HepG2 (cell line): Measurements from ENCODE around the gene RPS13. TPM values are rescaled to one million over a fixed set of nuclear protein-coding genes. Genes with fewer than 3 reads are reported as not detected.

ENCODE experiments used
- ATAC-seq: fragments of 200-7000 bp; cut with Tn5 transposase; 3 replicates; pipeline ENCODE4 v1.9.1; 2020; ENCODE audit warnings: mild to moderate bottlenecking, moderate library complexity
- BruUV-seq: library from RNA; stranded (reverse); fragments of 400-500 nt; replicated peaks from 2 replicates; lab custom pipeline; 2021; lab: Mats Ljungman, UMichigan
- CTCF ChIA-PET: fragments of 300-600 bp; formaldehyde crosslinking; extraction: SDS; loops from one replicate; lab custom pipeline; 2021; ENCODE audit warnings: low total read pairs, inconsistent platforms, low intra/inter-chr PET ratio; lab: Yijun Ruan, JAX
- POLR2A ChIA-PET: fragments of 350-600 bp; sonication (Branson Sonifier 250); formaldehyde crosslinking; loops from one replicate; lab custom pipeline; 2020; ENCODE audit warnings: antibody characterized with exemption, inconsistent platforms; lab: Yijun Ruan, JAX
- DNase-seq: peaks from one replicate; pipeline ENCODE4 v3.0.0-alpha.2; 2015; ENCODE audit warnings: low spot score
- FAIRE-seq: peaks from 3 replicates; lab custom pipeline; 2011; peaks lifted over from hg19 to GRCh38; lab: Jason Lieb, UNC
- H2AFZ ChIP-seq: one replicate; pipeline ENCODE4 v1.6.1; 2011; ENCODE audit warnings: low read length, inconsistent platforms
- H3K27ac ChIP-seq: fragments of 300-600 bp; 3 replicates; pipeline ENCODE4 v1.8.0; 2011; ENCODE audit warnings: mixed run types, mild to moderate bottlenecking, mixed read lengths, low read length, inconsistent platforms; ENCODE audit not compliant: insufficient read depth; ENCODE audit errors: extremely low read length
- H3K27me3 ChIP-seq, 2 experiments: fragments of 200-600 bp in 1 of 2; 2 replicates in 1 of 2; 3 replicates in 1 of 2; pipeline versions ENCODE4 v1.6.0 to v1.8.0; 2011; ENCODE audit warnings: low read length in 2 of 2, mild to moderate bottlenecking in 2 of 2, moderate library complexity in 2 of 2, inconsistent platforms in 1 of 2; ENCODE audit not compliant: insufficient read depth in 2 of 2, control insufficient read depth in 1 of 2
- H3K36me3 ChIP-seq, 2 experiments: fragments of 200-600 bp in 1 of 2; replicated peaks in 1 of 2; 2 replicates in 1 of 2; 3 replicates in 1 of 2; pipeline versions ENCODE4 v1.5.1 to v1.8.0; 2011; ENCODE audit warnings: low read length in 2 of 2, inconsistent platforms in 1 of 2; ENCODE audit not compliant: insufficient read depth in 2 of 2, control insufficient read depth in 1 of 2
- H3K4me1 ChIP-seq: 2 replicates; pipeline ENCODE4 v1.5.1; 2012; ENCODE audit warnings: low read length, inconsistent platforms; ENCODE audit not compliant: insufficient read depth
- H3K4me2 ChIP-seq: 2 replicates; pipeline ENCODE4 v1.6.0; 2011; ENCODE audit warnings: low read depth, low read length, inconsistent platforms
- H3K4me3 ChIP-seq, 3 experiments: fragments of 200-600 bp in 1 of 3; sonication (generic), shearing (Covaris generic) in 1 of 3; replicated peaks in 1 of 3; 2 replicates each; pipeline ENCODE4 v1.5.1; 2011 to 2016; ENCODE audit warnings: low read length in 3 of 3, inconsistent platforms in 2 of 3, low read depth in 2 of 3, mild to moderate bottlenecking in 2 of 3, control low read depth in 1 of 3, mixed read lengths in 1 of 3; ENCODE audit not compliant: insufficient read depth in 1 of 3
- H3K79me2 ChIP-seq: one replicate; pipeline ENCODE4 v1.6.1; 2011; ENCODE audit warnings: low read length, inconsistent platforms; ENCODE audit not compliant: insufficient read depth
- H3K9ac ChIP-seq: 2 replicates; pipeline ENCODE4 v1.6.0; 2011; ENCODE audit warnings: mild to moderate bottlenecking, low read depth, low read length, inconsistent platforms; ENCODE audit not compliant: insufficient read depth
- H3K9me3 ChIP-seq: 2 replicates; pipeline ENCODE4 v1.5.1; 2012; ENCODE audit warnings: mild to moderate bottlenecking, low read length
- H4K20me1 ChIP-seq: 2 replicates; pipeline ENCODE4 v1.6.0; 2011; ENCODE audit warnings: inconsistent platforms, mild to moderate bottlenecking, low read length, moderate library complexity; ENCODE audit not compliant: insufficient read depth
- MED8 ChIP-seq: sonication (generic); formaldehyde crosslinking; IDR thresholded peaks from 2 replicates; pipeline ENCODE4 v1.8.1; 2023; ENCODE audit warnings: mild to moderate bottlenecking, missing genetic modification reagents; ENCODE audit not compliant: insufficient replicate concordance
- MLLT10 ChIP-seq: sonication (generic); formaldehyde crosslinking; IDR thresholded peaks from 2 replicates; pipeline ENCODE4 v1.4.0; 2020; ENCODE audit warnings: missing genetic modification reagents
- MXI1 ChIP-seq: IDR thresholded peaks from 3 replicates; pipeline ENCODE4 v1.6.1; 2012; ENCODE audit warnings: low read depth, low read length, inconsistent platforms, borderline replicate concordance
- NFKB2 ChIP-seq: sonication (generic); formaldehyde crosslinking; IDR thresholded peaks from 2 replicates; pipeline ENCODE4 v1.4.0; 2020; ENCODE audit warnings: missing genetic modification reagents, borderline replicate concordance
- PAF1 ChIP-seq: IDR thresholded peaks from 2 replicates; pipeline ENCODE4 v1.6.1; 2016; ENCODE audit warnings: missing genetic modification reagents, missing compliant biosample characterization
- POLR2A ChIP-seq, 2 experiments: IDR thresholded peaks; 2 replicates each; pipeline ENCODE4 v1.6.1; 2011; ENCODE audit warnings: low read depth in 2 of 2, low read length in 2 of 2, mild to moderate bottlenecking in 1 of 2, moderate library complexity in 1 of 2; ENCODE audit not compliant: insufficient read depth in 1 of 2
- POLR2AphosphoS5 ChIP-seq: IDR thresholded peaks from 2 replicates; pipeline ENCODE4 v1.6.1; 2012; ENCODE audit warnings: low read depth, low read length
- POLR2G ChIP-seq: fragments of 200-400 bp; formaldehyde crosslinking; IDR thresholded peaks from 2 replicates; pipeline ENCODE4 v1.6.1; 2018; ENCODE audit warnings: mild to moderate bottlenecking, low read depth, low read length, moderate library complexity
- RBM22 ChIP-seq: fragments of 200-400 bp; formaldehyde crosslinking; optimal IDR thresholded peaks from 2 replicates; pipeline ENCODE3; 2017; ENCODE audit warnings: mild to moderate bottlenecking, low read length, moderate library complexity
- REST ChIP-seq, 2 experiments: IDR thresholded peaks; 2 replicates each; pipeline ENCODE4 v1.6.1; 2011 to 2012; ENCODE audit warnings: low read length in 2 of 2, borderline replicate concordance in 1 of 2, low read depth in 1 of 2, mild to moderate bottlenecking in 1 of 2, moderate library complexity in 1 of 2
- ZBTB37 ChIP-seq: sonication (generic); formaldehyde crosslinking; IDR thresholded peaks from 2 replicates; pipeline ENCODE4 v1.4.0; 2020; ENCODE audit warnings: mild to moderate bottlenecking, missing genetic modification reagents
- ZFY ChIP-seq: sonication (generic); formaldehyde crosslinking; IDR thresholded peaks from 2 replicates; pipeline ENCODE4 v1.4.0; 2020; ENCODE audit warnings: missing genetic modification reagents
- ZNF232 ChIP-seq: sonication (generic); formaldehyde crosslinking; IDR thresholded peaks from 2 replicates; pipeline ENCODE4 v1.4.0; 2020; ENCODE audit warnings: missing genetic modification reagents, borderline replicate concordance
- ZNF770 ChIP-seq: sonication (generic); formaldehyde crosslinking; IDR thresholded peaks from 2 replicates; pipeline ENCODE4 v1.5.0; 2020; ENCODE audit warnings: mild to moderate bottlenecking, missing genetic modification reagents
- WGBS: methylation state at CpG from one replicate; pipeline ENCODE4 v1.1.6; 2017; ENCODE audit warnings: low lambda C conversion rate; 5-methylcytosine and 5-hydroxymethylcytosine counted together
- in situ Hi-C: cut with HindIII; loops from 2 replicates; pipeline ENCODE4 v1.10.0; 2017; ENCODE audit warnings: low pct_unique_long_range_greater_than_20kb; ENCODE audit not compliant: extremely low pct_ligation_motif_present
- intact Hi-C: fragments of 100-400 bp; cut with micrococcal nuclease; formaldehyde crosslinking; loops from one replicate; pipeline ENCODE4 v1.10.0; 2022; ENCODE audit not compliant: unreplicated experiment
- polyA plus RNA-seq, 8 experiments: library from polyadenylated mRNA; depleted of rRNA in 3 of 8; stranded (reverse) in 7 of 8; unstranded in 1 of 8; fragments of >200 nt; fragmentation: Illumina TruSeq in 4 of 8; extraction: Trizol in 4 of 8; gene quantifications; 2 replicates each; pipeline versions ENCODE4 v1.2.1 to v1.2.3, GENCODE V29; 2011 to 2016; ENCODE audit warnings: low read depth in 4 of 8, missing spikeins in 1 of 8, mixed read lengths in 1 of 8; ENCODE audit not compliant: insufficient read depth in 1 of 8
- total RNA-seq, 5 experiments: library from RNA; depleted of rRNA; stranded (reverse); fragments of >200 nt; fragmentation: Illumina TruSeq; extraction: Trizol; gene quantifications; 2 replicates each; pipeline ENCODE4 v1.2.3, GENCODE V29; 2016; ENCODE audit warnings: low read depth in 1 of 5

The RPS13 gene
- total and polyA plus RNA-seq, 2 of the 13 experiments (the other 11 are each of a cell fraction or from before 2014, with no cell fraction given), result 1,542 to 2,245 TPM

GRCh38 chr11:17073370-17074027 is 4.0 kb downstream of the RPS13 start:
- 82% methylated on average over 1 of the region's 4 CpGs for WGBS
- DNase-seq (no peak), FAIRE-seq (no peak), ATAC-seq (no peak)
- H3K9me3 ChIP-seq, result no peaks in the 10 kb centered on the region
- H2AFZ ChIP-seq, result no peak overlapping the region
- no peaks in the 10 kb centered on the region for H4K20me1 ChIP-seq
- H3K79me2 ChIP-seq, result peaks cover 21% of the 10 kb centered on the region
- H3K4me1 ChIP-seq, result peaks cover 48% of the 10 kb centered on the region
- BruUV-seq, result no TSS peak
- CTCF ChIA-PET, result no interaction called here
- in situ Hi-C loops, result loop anchor here (10.0 kb wide), 1 partner anchor 269 kb away; no protein-coding TSS in a partner anchor
- H3K4me3 ChIP-seq, result no peak overlapping the region
- POLR2A ChIA-PET, result no interaction called here
- no peak overlapping the region for H3K27ac ChIP-seq
- intact Hi-C loops, result no loop called here
- no peak overlapping the region for H3K4me2 ChIP-seq
- H3K27me3 ChIP-seq, result no peaks in the 10 kb centered on the region; a peak in 1 of 5 replicates
- H3K9ac ChIP-seq, result no peak overlapping the region
- H3K36me3 ChIP-seq, result peaks cover 2 to 24% of the 10 kb centered on the region in 2 experiments
- TF ChIP-seq RBM22, result peak; percentile 22
- no peak for TF ChIP-seq MED8
- TF ChIP-seq ZBTB37 (CRISPR knock-in tag), result no peak
- TF ChIP-seq ZNF770 (CRISPR knock-in tag), result no peak
- TF ChIP-seq POLR2A (IDR thresholded peaks at IDR 0.05; ENCODE audit: insufficient read depth in 1 of 2, low read depth in 2 of 2, low read length in 2 of 2), result 0 out of 4 replicates have a peak, but pooled peaks of 1 of the 2 experiments have one; percentile 35
- TF ChIP-seq ZNF232 (CRISPR knock-in tag), result no peak
- no peak for TF ChIP-seq NFKB2 (CRISPR knock-in tag)
- no peak for TF ChIP-seq REST (IDR thresholded peaks at IDR 0.05; ENCODE audit: borderline replicate concordance in 1 of 2, low read depth in 1 of 2, low read length in 2 of 2)
- TF ChIP-seq POLR2G, result peak; percentile 48; the same call in 1 of the 2 replicates
- no peak for TF ChIP-seq ZFY (CRISPR knock-in tag)
- TF ChIP-seq PAF1, result peak; percentile 26; the same call in 1 of the 2 replicates
- TF ChIP-seq POLR2AphosphoS5, result peak; percentile 19; the same call in 1 of the 2 replicates
- no peak for TF ChIP-seq MLLT10 (CRISPR knock-in tag)
- no peak for TF ChIP-seq MXI1
